NCI-H510A (cell line): Measurements from ENCODE around the gene ZBTB18.
"Not testable (repeated sequence)": the region's sequence is repeated elsewhere in the genome, so short reads cannot be mapped to it uniquely, and the experiment has no call there.

ENCODE experiments used
- DNase-seq: peaks from one replicate; lab custom pipeline; 2025; lab: John Stamatoyannopoulos, UW

The ZBTB18 gene

GRCh38 chr1:244041466-244042120, 9.5 kb upstream of the ZBTB18 start:
- no peak for DNase-seq

GRCh38 chr1:244042293-244042692, 8.8 kb upstream of the ZBTB18 start:
- DNase-seq, result no peak

- no peak for DNase-seq
Measured at GRCh38 chr1:244044423-244044822, 6.7 kb upstream of the ZBTB18 start.

GRCh38 chr1:244046254-244046653, 4.8 kb upstream of the ZBTB18 start:
- DNase-seq, result not testable (repeated sequence)

- no peak for DNase-seq
Measured at GRCh38 chr1:244046907-244047611, 4.0 kb upstream of the ZBTB18 start.

GRCh38 chr1:244047621-244048255, 3.3 kb upstream of the ZBTB18 start:
- no peak for DNase-seq

GRCh38 chr1:244048256-244049161, 2.6 kb upstream of the ZBTB18 start:
- peak; percentile 91 for DNase-seq

- DNase-seq, result no peak
Measured at GRCh38 chr1:244049162-244050013, 1.7 kb upstream of the ZBTB18 start.

GRCh38 chr1:244050014-244050834, 859 bp upstream of the ZBTB18 start:
- DNase-seq, result no peak

- no peak for DNase-seq
Measured at GRCh38 chr1:244052016-244052727, 1.1 kb downstream of the ZBTB18 start.

GRCh38 chr1:244052728-244053312, 1.7 kb downstream of the ZBTB18 start:
- DNase-seq, result no peak

GRCh38 chr1:244053831-244054230, 2.7 kb downstream of the ZBTB18 start:
- DNase-seq, result no peak

GRCh38 chr1:244054247-244054923, 3.3 kb downstream of the ZBTB18 start:
- no peak for DNase-seq

GRCh38 chr1:244054924-244055263, 3.8 kb downstream of the ZBTB18 start:
- DNase-seq, result no peak

GRCh38 chr1:244056577-244056976, 5.5 kb downstream of the ZBTB18 start:
- DNase-seq, result no peak

- no peak for DNase-seq
Measured at GRCh38 chr1:244057474-244058385, 6.6 kb downstream of the ZBTB18 start.

GRCh38 chr1:244060117-244060516, 9.0 kb downstream of the ZBTB18 start:
- no peak for DNase-seq

GRCh38 chr1:244060686-244061085, 9.6 kb downstream of the ZBTB18 start:
- no peak for DNase-seq
